ENCODE results near the gene PLN. TPM values are rescaled to one million over a fixed set of nuclear protein-coding genes. Genes with fewer than 3 reads are reported as not detected.

Gene PLN
- total RNA-seq, 8 experiments from 2014 or later, result 0.21 to 12.6 (median 0.59) TPM

- 83 to 100% (median 90%) methylated on average over 1 to 3 of the region's 3 CpGs; no CpG with 5 or more reads in 1 of the 10 experiments for WGBS, 10 experiments
- in situ Hi-C loops (cut with MboI; ENCODE audit: low pct_unique_long_range_greater_than_20kb in 2 of 9, low sequenced_read_pairs in 9 of 9, unreplicated experiment in 9 of 9), result loop anchor here in 1 of 9 experiments (25.0 kb wide), 1 partner anchor 257 kb away; no protein-coding TSS in a partner anchor
- no peak overlapping the region for H3K4me3 ChIP-seq
- H3K4me1 ChIP-seq (replicated peaks in 1 of 2), result no peaks in the 10 kb centered on the region
- no peak for ATAC-seq (replicated peaks in 6 of 8)
- H3K27ac ChIP-seq, result no peak overlapping the region
Measured at GRCh38 chr6:118544105-118544504, 4.0 kb upstream of the PLN start.

GRCh38 chr6:118546164-118546879, 1.8 kb upstream of the PLN start:
- H3K4me3 ChIP-seq, result no peak overlapping the region
- no peak overlapping the region for H3K27ac ChIP-seq
- H3K4me1 ChIP-seq (replicated peaks in 1 of 2), result no peaks in the 10 kb centered on the region
- 62 to 100% (median 89%) methylated on average over 1 to 4 of the region's 4 CpGs for WGBS, 10 experiments
- in situ Hi-C loops (cut with MboI; ENCODE audit: low pct_unique_long_range_greater_than_20kb in 2 of 9, low sequenced_read_pairs in 9 of 9, unreplicated experiment in 9 of 9), result loop anchor here in 1 of 9 experiments (25.0 kb wide), 1 partner anchor 259 kb away; no protein-coding TSS in a partner anchor
- no peak for ATAC-seq (replicated peaks in 6 of 8)

- H3K27ac ChIP-seq, result no peak overlapping the region
- 38 to 100% (median 71%) methylated on average over 1 of the region's 1 CpG for WGBS, 10 experiments
- no peaks in the 10 kb centered on the region for H3K4me1 ChIP-seq (replicated peaks in 1 of 2)
- ATAC-seq (replicated peaks in 6 of 8), result no peak
- in situ Hi-C loops (cut with MboI; ENCODE audit: low pct_unique_long_range_greater_than_20kb in 2 of 9, low sequenced_read_pairs in 9 of 9, unreplicated experiment in 9 of 9), result loop anchor here in 1 of 9 experiments (25.0 kb wide), 1 partner anchor 260 kb away; no protein-coding TSS in a partner anchor
- no peak overlapping the region for H3K4me3 ChIP-seq
Measured at GRCh38 chr6:118546880-118547218, 1.2 kb upstream of the PLN start.

- Histone ChIP-seq H3K27ac (no peak overlapping the region), H3K4me1 (replicated peaks in 1 of 2) (no peaks in the 10 kb centered on the region), H3K4me3 (no peak overlapping the region)
- in situ Hi-C loops (cut with MboI; ENCODE audit: low pct_unique_long_range_greater_than_20kb in 2 of 9, low sequenced_read_pairs in 9 of 9, unreplicated experiment in 9 of 9), result loop anchor here in 1 of 9 experiments (25.0 kb wide), 1 partner anchor 261 kb away; no protein-coding TSS in a partner anchor
- peak in 3 of 8 experiments; percentile 50 to 83 (median 66) for ATAC-seq (replicated peaks in 6 of 8)
Measured at GRCh38 chr6:118548613-118549012, 517 bp downstream of the PLN start.

GRCh38 chr6:118551063-118552053, 3.3 kb downstream of the PLN start:
- 6 to 54% (median 35%) methylated on average over 2 to 3 of the region's 3 CpGs; no CpG with 5 or more reads in 1 of the 10 experiments for WGBS, 10 experiments

GRCh38 chr6:118553132-118553531, 5.0 kb downstream of the PLN start:
- Histone ChIP-seq H3K4me1 (replicated peaks in 1 of 2) (no peaks in the 10 kb centered on the region), H3K27ac (no peak overlapping the region), H3K4me3 (no peak overlapping the region)
- in situ Hi-C loops (cut with MboI; ENCODE audit: low pct_unique_long_range_greater_than_20kb in 2 of 9, low sequenced_read_pairs in 9 of 9, unreplicated experiment in 9 of 9), result loop anchor here in 1 of 9 experiments (25.0 kb wide), 1 partner anchor 266 kb away; no protein-coding TSS in a partner anchor
- WGBS, 10 experiments, result 18 to 83% (median 58%) methylated on average over 1 of the region's 1 CpG; no CpG with 5 or more reads in 1 of the 10 experiments
- ATAC-seq (replicated peaks in 6 of 8), result no peak

More at GRCh38 chr6:118551063-118552053, 3.3 kb downstream of the PLN start:
- in situ Hi-C loops (cut with MboI; ENCODE audit: low pct_unique_long_range_greater_than_20kb in 2 of 9, low sequenced_read_pairs in 9 of 9, unreplicated experiment in 9 of 9), result loop anchor here in 1 of 9 experiments (25.0 kb wide), 1 partner anchor 264 kb away; no protein-coding TSS in a partner anchor
- Histone ChIP-seq H3K4me3 (no peak overlapping the region), H3K27ac (no peak overlapping the region), H3K4me1 (replicated peaks in 1 of 2) (no peaks in the 10 kb centered on the region)
- ATAC-seq (replicated peaks in 6 of 8), result peak in 7 of 8 experiments; percentile 36 to 86 (median 67)

GRCh38 chr6:118554698-118555097, 6.6 kb downstream of the PLN start:
- in situ Hi-C loops (cut with MboI; ENCODE audit: low pct_unique_long_range_greater_than_20kb in 2 of 9, low sequenced_read_pairs in 9 of 9, unreplicated experiment in 9 of 9), result loop anchor here in 1 of 9 experiments (25.0 kb wide), 1 partner anchor 267 kb away; no protein-coding TSS in a partner anchor
- Histone ChIP-seq H3K4me3 (no peak overlapping the region), H3K4me1 (replicated peaks in 1 of 2) (no peaks in the 10 kb centered on the region), H3K27ac (no peak overlapping the region)
- WGBS, 10 experiments, result 0 to 86% (median 67%) methylated on average over 1 of the region's 1 CpG; no CpG with 5 or more reads in 5 of the 10 experiments
- ATAC-seq (replicated peaks in 6 of 8), result no peak

GRCh38 chr6:118558464-118559217, 10.5 kb downstream of the PLN start:
- in situ Hi-C loops (cut with MboI; ENCODE audit: low pct_unique_long_range_greater_than_20kb in 2 of 9, low sequenced_read_pairs in 9 of 9, unreplicated experiment in 9 of 9), result loop anchor here in 1 of 9 experiments (25.0 kb wide), 1 partner anchor 271 kb away; no protein-coding TSS in a partner anchor
- no peaks in the 10 kb centered on the region for H3K4me1 ChIP-seq (replicated peaks in 1 of 2)
- H3K27ac ChIP-seq, result no peak overlapping the region
- no peak overlapping the region for H3K4me3 ChIP-seq
- 50 to 100% (median 85%) methylated on average over 1 to 5 of the region's 6 CpGs for WGBS, 10 experiments
- no peak for ATAC-seq (replicated peaks in 6 of 8)

- no peak for ATAC-seq (replicated peaks in 6 of 8)
Measured at GRCh38 chr6:118559659-118560058, 11.6 kb downstream of the PLN start.

GRCh38 chr6:118562248-118562647, 14.2 kb downstream of the PLN start:
- no peaks in the 10 kb centered on the region for H3K4me1 ChIP-seq (replicated peaks in 1 of 2)
- no peak overlapping the region for H3K27ac ChIP-seq
- no peak overlapping the region for H3K4me3 ChIP-seq
- in situ Hi-C loops (cut with MboI; ENCODE audit: low pct_unique_long_range_greater_than_20kb in 2 of 9, low sequenced_read_pairs in 9 of 9, unreplicated experiment in 9 of 9), result loop anchor here in 1 of 9 experiments (25.0 kb wide), 1 partner anchor 275 kb away; no protein-coding TSS in a partner anchor
- WGBS, 10 experiments, result 56 to 100% (median 100%) methylated on average over 1 of the region's 1 CpG; no CpG with 5 or more reads in 1 of the 10 experiments
- ATAC-seq (replicated peaks in 6 of 8), result no peak

More at GRCh38 chr6:118559659-118560058, 11.6 kb downstream of the PLN start:
- no peak overlapping the region for H3K27ac ChIP-seq
- no peaks in the 10 kb centered on the region for H3K4me1 ChIP-seq (replicated peaks in 1 of 2)
- no peak overlapping the region for H3K4me3 ChIP-seq
- in situ Hi-C loops (cut with MboI; ENCODE audit: low pct_unique_long_range_greater_than_20kb in 2 of 9, low sequenced_read_pairs in 9 of 9, unreplicated experiment in 9 of 9), result loop anchor here in 1 of 9 experiments (25.0 kb wide), 1 partner anchor 272 kb away; no protein-coding TSS in a partner anchor

GRCh38 chr6:118562959-118563358, 14.9 kb downstream of the PLN start:
- peak in 3 of 8 experiments; percentile 46 to 80 (median 46) for ATAC-seq (replicated peaks in 6 of 8)
- no peak overlapping the region for H3K4me3 ChIP-seq
- no peak overlapping the region for H3K27ac ChIP-seq
- no peaks in the 10 kb centered on the region for H3K4me1 ChIP-seq (replicated peaks in 1 of 2)
- 29 to 100% (median 88%) methylated on average over 1 of the region's 1 CpG; no CpG with 5 or more reads in 5 of the 10 experiments for WGBS, 10 experiments
- in situ Hi-C loops (cut with MboI; ENCODE audit: low pct_unique_long_range_greater_than_20kb in 2 of 9, low sequenced_read_pairs in 9 of 9, unreplicated experiment in 9 of 9), result loop anchor here in 1 of 9 experiments (25.0 kb wide), 1 partner anchor 276 kb away; no protein-coding TSS in a partner anchor
